Smooth muscle cell (in vitro differentiated cells): Measurements from ENCODE around the gene TRMT2A. TPM values are rescaled to one million over a fixed set of nuclear protein-coding genes. Genes with fewer than 3 reads are reported as not detected.
A peak's percentile ranks its signal among the peaks of the same experiment; 100 is the strongest.

Source experiments
- DNase-seq: peaks from one replicate; lab custom pipeline; 2025; ENCODE audit not compliant: unreplicated experiment; lab: John Stamatoyannopoulos, UW
- H2AFZ ChIP-seq: fragments of 200-600 bp; sonication (generic); 2 replicates; pipeline ENCODE4 v1.6.0; 2016; ENCODE audit warnings: antibody characterized with exemption, low read depth, mild to moderate bottlenecking
- H3F3A ChIP-seq: fragments of 200-600 bp; sonication (generic); 2 replicates; pipeline ENCODE4 v1.6.0; 2017; ENCODE audit warnings: antibody characterized with exemption, low read depth
- H3K27ac ChIP-seq: fragments of 200-600 bp; sonication (generic); 2 replicates; pipeline ENCODE4 v1.5.1; 2016; ENCODE audit warnings: low read depth, mild to moderate bottlenecking
- H3K27me3 ChIP-seq: fragments of 200-600 bp; sonication (generic); 2 replicates; pipeline ENCODE4 v1.6.1; 2016; ENCODE audit warnings: low read depth, mild to moderate bottlenecking
- H3K36me3 ChIP-seq: fragments of 200-600 bp; sonication (generic); 2 replicates; pipeline ENCODE4 v1.5.1; 2016; ENCODE audit warnings: low read depth
- H3K4me1 ChIP-seq: fragments of 200-600 bp; sonication (generic); 2 replicates; pipeline ENCODE4 v1.5.1; 2016; ENCODE audit warnings: low read depth
- H3K4me2 ChIP-seq: fragments of 200-600 bp; sonication (generic); 2 replicates; pipeline ENCODE4 v1.6.0; 2016; ENCODE audit warnings: mild to moderate bottlenecking
- H3K4me3 ChIP-seq: fragments of 200-600 bp; sonication (generic); 2 replicates; pipeline ENCODE4 v1.5.1; 2016; ENCODE audit warnings: mild to moderate bottlenecking
- H3K79me2 ChIP-seq: fragments of 200-600 bp; sonication (generic); 2 replicates; pipeline ENCODE4 v1.6.0; 2016; ENCODE audit warnings: low read depth, mild to moderate bottlenecking
- H3K9ac ChIP-seq: fragments of 200-600 bp; sonication (generic); 2 replicates; pipeline ENCODE4 v1.6.0; 2016; ENCODE audit warnings: low read depth
- H3K9me3 ChIP-seq: fragments of 200-600 bp; sonication (generic); replicated peaks from 2 replicates; pipeline ENCODE4 v1.5.1; 2016; ENCODE audit warnings: low read depth
- H4K20me1 ChIP-seq: fragments of 200-600 bp; sonication (generic); 2 replicates; pipeline ENCODE4 v1.6.0; 2016; ENCODE audit warnings: low read depth
- WGBS: methylation state at CpG from one replicate; pipeline ENCODE4 v1.1.7; 2016; ENCODE audit warnings: low lambda C conversion rate; 5-methylcytosine and 5-hydroxymethylcytosine counted together
- polyA plus RNA-seq: library from polyadenylated mRNA; unstranded; fragments of >200 nt; fragmentation: Nextera tagmentation; extraction: Ambion mirVana; gene quantifications from 2 replicates; pipeline ENCODE4 v1.2.1, GENCODE V29; 2016
- total RNA-seq: library from RNA; depleted of rRNA; stranded (reverse); fragments of >200 nt; gene quantifications from 2 replicates; pipeline ENCODE4 v1.2.3, GENCODE V29; 2014
- TF ChIP-seq, protein P1 (sequence below): fragments of 200-600 bp; sonication (generic); IDR thresholded peaks from 2 replicates; pipeline ENCODE4 v1.5.1; 2017; ENCODE audit warnings: borderline replicate concordance, mild to moderate bottlenecking, antibody characterized with exemption; ENCODE audit not compliant: insufficient read depth, poor library complexity, severe bottlenecking

The TRMT2A gene
- total and polyA plus RNA-seq, 2 experiments from 2014 or later = 21.1 to 32.1 TPM

DNA sequence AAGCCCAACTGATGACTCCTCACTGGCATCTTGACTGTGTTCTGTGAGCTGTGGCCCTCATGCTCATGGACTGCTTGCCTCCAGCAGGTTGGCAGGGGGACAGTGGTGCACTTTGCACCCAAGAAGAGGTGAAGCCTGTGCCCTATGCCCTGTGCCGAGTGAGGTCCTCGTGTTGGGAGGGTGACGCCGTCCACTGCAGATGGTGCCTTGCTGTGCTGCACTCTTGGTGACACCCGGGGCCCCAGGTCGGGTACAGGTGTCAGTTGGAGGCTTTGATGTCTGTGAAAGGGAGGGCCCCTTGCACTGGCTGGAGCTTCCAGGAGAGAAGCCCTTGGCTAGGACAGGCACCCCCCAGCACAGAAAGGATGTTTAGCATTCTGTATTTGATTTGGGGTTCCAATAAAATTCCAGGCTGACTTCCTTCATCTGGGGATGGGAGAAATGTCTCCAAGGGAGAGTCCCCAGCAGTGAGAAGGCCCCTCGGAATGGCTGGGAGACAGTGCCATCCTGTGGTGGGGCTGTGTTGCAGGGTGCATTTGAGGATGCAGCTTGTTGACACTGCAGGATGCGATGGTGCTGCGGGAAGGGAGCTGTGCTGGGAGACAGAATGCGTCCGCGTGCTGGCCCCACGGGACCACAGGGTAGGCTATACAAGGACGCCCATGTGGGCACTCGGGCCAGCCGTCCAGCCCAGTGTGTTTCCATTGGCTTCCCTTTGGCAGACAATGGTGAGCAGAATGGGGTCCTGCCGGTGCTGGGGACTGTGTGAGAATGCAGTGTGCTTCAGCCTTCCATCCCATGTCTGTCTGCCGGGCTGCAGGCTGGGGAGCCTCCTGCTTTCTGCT lies 12.1 kb upstream of the TRMT2A start:
- Histone ChIP-seq H3K9me3 (no peaks in the 10 kb centered on the region), H2AFZ (no peak overlapping the region), H4K20me1 (peaks cover 30% of the 10 kb centered on the region), H3K27ac (no peak overlapping the region), H3K9ac (no peak overlapping the region), H3K4me2 (no peak overlapping the region), H3F3A (peaks cover 16% of the 10 kb centered on the region), H3K4me3 (no peak overlapping the region), H3K27me3 (no peaks in the 10 kb centered on the region), H3K36me3 (peaks cover 5% of the 10 kb centered on the region), H3K79me2 (peaks cover 22% of the 10 kb centered on the region), H3K4me1 (peaks cover 7% of the 10 kb centered on the region)
- TF ChIP-seq, protein P1, sequence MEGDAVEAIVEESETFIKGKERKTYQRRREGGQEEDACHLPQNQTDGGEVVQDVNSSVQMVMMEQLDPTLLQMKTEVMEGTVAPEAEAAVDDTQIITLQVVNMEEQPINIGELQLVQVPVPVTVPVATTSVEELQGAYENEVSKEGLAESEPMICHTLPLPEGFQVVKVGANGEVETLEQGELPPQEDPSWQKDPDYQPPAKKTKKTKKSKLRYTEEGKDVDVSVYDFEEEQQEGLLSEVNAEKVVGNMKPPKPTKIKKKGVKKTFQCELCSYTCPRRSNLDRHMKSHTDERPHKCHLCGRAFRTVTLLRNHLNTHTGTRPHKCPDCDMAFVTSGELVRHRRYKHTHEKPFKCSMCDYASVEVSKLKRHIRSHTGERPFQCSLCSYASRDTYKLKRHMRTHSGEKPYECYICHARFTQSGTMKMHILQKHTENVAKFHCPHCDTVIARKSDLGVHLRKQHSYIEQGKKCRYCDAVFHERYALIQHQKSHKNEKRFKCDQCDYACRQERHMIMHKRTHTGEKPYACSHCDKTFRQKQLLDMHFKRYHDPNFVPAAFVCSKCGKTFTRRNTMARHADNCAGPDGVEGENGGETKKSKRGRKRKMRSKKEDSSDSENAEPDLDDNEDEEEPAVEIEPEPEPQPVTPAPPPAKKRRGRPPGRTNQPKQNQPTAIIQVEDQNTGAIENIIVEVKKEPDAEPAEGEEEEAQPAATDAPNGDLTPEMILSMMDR = peak; percentile 21
- WGBS = 76% methylated on average over 18 of the region's 18 CpGs
- DNase-seq = no peak

DNA sequence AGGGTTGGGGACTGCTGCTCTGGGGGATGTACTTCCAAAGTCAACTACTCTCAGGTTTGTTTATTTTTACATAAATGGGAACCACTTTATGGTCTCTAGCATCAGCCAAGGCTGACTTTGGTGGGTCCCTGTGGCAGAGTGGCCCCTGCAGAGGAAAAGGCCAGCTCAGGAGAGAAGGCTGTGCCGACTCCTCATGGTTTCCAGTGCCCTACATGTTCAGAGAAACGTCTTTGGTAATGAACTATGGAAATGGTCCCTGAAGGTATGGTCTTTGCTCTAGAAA lies 11.5 kb upstream of the TRMT2A start:
- peaks cover 30% of the 10 kb centered on the region for H4K20me1 ChIP-seq
- TF ChIP-seq, protein P1 = no peak
- no peak overlapping the region for H3K9ac ChIP-seq
- H3K79me2 ChIP-seq = peaks cover 17% of the 10 kb centered on the region
- 89% methylated on average over 2 of the region's 2 CpGs for WGBS
- H3K4me2 ChIP-seq = no peak overlapping the region
- H3K4me3 ChIP-seq = no peak overlapping the region
- H2AFZ ChIP-seq = no peak overlapping the region
- no peaks in the 10 kb centered on the region for H3K27me3 ChIP-seq
- H3K27ac ChIP-seq = no peak overlapping the region
- peaks cover 7% of the 10 kb centered on the region for H3K4me1 ChIP-seq
- H3K9me3 ChIP-seq = no peaks in the 10 kb centered on the region
- peaks cover 16% of the 10 kb centered on the region for H3F3A ChIP-seq
- H3K36me3 ChIP-seq = peaks cover 5% of the 10 kb centered on the region
- no peak for DNase-seq

DNA sequence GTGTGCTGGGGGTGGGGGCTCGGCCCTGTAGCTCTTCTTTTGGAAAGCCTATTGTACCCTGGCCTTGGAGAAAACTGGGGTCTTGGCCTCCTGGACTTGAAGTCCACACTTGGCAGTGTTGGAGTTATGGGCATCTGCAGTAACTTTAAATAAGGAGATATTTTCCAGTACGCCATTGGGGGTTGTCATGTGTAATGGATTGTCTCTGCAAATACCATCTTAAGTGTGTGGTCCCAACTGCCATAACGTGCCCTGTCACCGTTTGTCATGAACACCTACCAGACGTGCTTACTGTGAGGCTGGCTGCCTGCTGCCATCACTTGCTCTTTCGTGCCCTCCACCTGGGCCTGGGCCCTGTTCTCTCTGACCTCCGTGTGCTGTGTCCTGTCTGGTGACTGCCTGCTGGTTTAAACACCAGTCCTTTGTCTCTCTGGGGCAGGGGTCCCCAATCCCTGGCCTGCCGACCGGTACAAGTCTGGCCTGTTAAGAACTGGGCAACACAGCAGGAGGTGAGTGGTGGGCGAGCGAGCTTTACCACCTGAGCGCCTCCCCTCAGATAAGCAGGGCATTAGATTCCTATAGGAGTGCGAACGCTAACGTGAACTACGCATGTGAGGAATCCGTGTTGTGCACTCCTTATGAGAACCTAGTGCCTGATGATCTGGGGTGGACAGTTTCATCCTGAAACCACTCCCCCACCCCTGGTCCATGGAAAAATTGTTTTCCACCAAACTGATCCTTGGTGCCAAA lies 11.0 kb upstream of the TRMT2A start:
- Histone ChIP-seq H3K4me2 (no peak overlapping the region), H3F3A (peaks cover 16% of the 10 kb centered on the region), H3K9me3 (no peaks in the 10 kb centered on the region), H3K27ac (no peak overlapping the region), H3K9ac (no peak overlapping the region), H3K4me1 (peaks cover 6% of the 10 kb centered on the region), H2AFZ (no peak overlapping the region), H3K27me3 (no peaks in the 10 kb centered on the region), H4K20me1 (peaks cover 27% of the 10 kb centered on the region), H3K79me2 (peaks cover 12% of the 10 kb centered on the region), H3K4me3 (no peak overlapping the region), H3K36me3 (peaks cover 5% of the 10 kb centered on the region)
- WGBS = 93% methylated on average over 17 of the region's 17 CpGs
- TF ChIP-seq, protein P1 = no peak
- DNase-seq = no peak
